Ovary (tissue), 9 donors: Measurements from ENCODE around the gene SLC44A4. TPM values are rescaled to one million over a fixed set of nuclear protein-coding genes. Genes with fewer than 3 reads are reported as not detected.

Experiments used
- DNase-seq, 5 donors: peaks; one replicate each; pipeline ENCODE4 v3.0.0-alpha.2; 2019 to 2020
- H3K27ac ChIP-seq, 2 donors: fragments of 200-600 bp; one replicate each; pipeline versions ENCODE4 v1.5.1 to v1.8.0; 2019 to 2022
- H3K27me3 ChIP-seq: fragments of 200-600 bp; one replicate; pipeline ENCODE4 v1.8.0; 2022
- H3K36me3 ChIP-seq: fragments of 200-600 bp; sonication (generic); one replicate; pipeline ENCODE4 v1.5.1; 2019
- H3K4me1 ChIP-seq: one replicate; pipeline ENCODE4 v1.8.1; 2013; ENCODE audit warnings: mild to moderate bottlenecking, moderate library complexity; ENCODE audit not compliant: insufficient read depth
- H3K4me3 ChIP-seq: fragments of 200-600 bp; sonication (generic); one replicate; pipeline ENCODE4 v1.5.1; 2017
- H3K9me3 ChIP-seq, 2 donors: fragments of 200-600 bp in 1 of 2; sonication (generic) in 1 of 2; one replicate each; pipeline versions ENCODE4 v1.5.1 to v1.8.1; 2013 to 2019; ENCODE audit warnings: mild to moderate bottlenecking in 1 of 2, moderate library complexity in 1 of 2
- EP300 ChIP-seq: sonication (generic); formaldehyde crosslinking; IDR thresholded peaks from one replicate; pipeline ENCODE4 v1.6.1; 2017; ENCODE audit warnings: antibody characterized with exemption
- POLR2A ChIP-seq: fragments of 450-650 bp; IDR thresholded peaks from one replicate; pipeline ENCODE4 v1.6.1; 2017; ENCODE audit warnings: antibody characterized with exemption, mild to moderate bottlenecking, moderate library complexity
- WGBS, 3 donors: extraction: QIAGEN DNeasy Blood & Tissue Kit in 1 of 3; methylation state at CpG; one replicate each; pipeline versions ENCODE4 v1.1.5 to v1.1.7; 2013 to 2017; 5-methylcytosine and 5-hydroxymethylcytosine counted together
- intact Hi-C, 4 donors: fragments of 100-400 bp; cut with DNase I; formaldehyde crosslinking; loops; one replicate each; pipeline versions ENCODE4 v1.11.0 to v1.15.1; 2022 to 2023
- polyA plus RNA-seq, 2 donors: library from polyadenylated mRNA; stranded (reverse); fragments of 200-250 nt in 1 of 2; fragments of 350-450 nt in 1 of 2; fragmentation: Illumina TruSeq in 1 of 2; extraction: RNeasy Lipid Tissue Mini Kit (QIAGEN cat#74804) in 1 of 2; gene quantifications; one replicate each; pipeline ENCODE4 v1.2.3, GENCODE V29; 2013 to 2014
- total RNA-seq, 7 donors: library from RNA; depleted of rRNA in 2 of 7; stranded (reverse); fragments of >200 nt in 2 of 7; fragmentation: NEBNext Ultra II Directional in 3 of 7; extraction: Animal tissue kit (Norgen Biotek cat#: 25700) in 3 of 7; gene quantifications; one replicate each; pipeline versions ENCODE4 v1.1.0 to v1.2.4, GENCODE V29; 2016 to 2023
- TF ChIP-seq, protein P1 (sequence below), 3 donors: fragments of 450-650 bp in 2 of 3; fragments of 200-600 bp in 1 of 3; IDR thresholded peaks; one replicate each; pipeline versions ENCODE4 v1.5.1 to v1.8.0; 2016 to 2022; ENCODE audit warnings: antibody characterized with exemption in 3 of 3, mild to moderate bottlenecking in 1 of 3
- donor health status: DM: no; HTN: no; CAD: no; lungs with moderate emphysema.
- donor health status: DM: no; HTN: no; CAD: no.
- donor health status: Bipolar disorder and iron deficiency.
- donor health status: DM: yes; HTN: yes; CAD: no.
- donor health status: DM: no; HTN: no; CAD: no.
- donor health status: DM: yes; HTN: yes; CAD: no.

Gene SLC44A4
- total and polyA plus RNA-seq, 9 donors = 1.4 to 54.8 (median 6.2) TPM

DNA sequence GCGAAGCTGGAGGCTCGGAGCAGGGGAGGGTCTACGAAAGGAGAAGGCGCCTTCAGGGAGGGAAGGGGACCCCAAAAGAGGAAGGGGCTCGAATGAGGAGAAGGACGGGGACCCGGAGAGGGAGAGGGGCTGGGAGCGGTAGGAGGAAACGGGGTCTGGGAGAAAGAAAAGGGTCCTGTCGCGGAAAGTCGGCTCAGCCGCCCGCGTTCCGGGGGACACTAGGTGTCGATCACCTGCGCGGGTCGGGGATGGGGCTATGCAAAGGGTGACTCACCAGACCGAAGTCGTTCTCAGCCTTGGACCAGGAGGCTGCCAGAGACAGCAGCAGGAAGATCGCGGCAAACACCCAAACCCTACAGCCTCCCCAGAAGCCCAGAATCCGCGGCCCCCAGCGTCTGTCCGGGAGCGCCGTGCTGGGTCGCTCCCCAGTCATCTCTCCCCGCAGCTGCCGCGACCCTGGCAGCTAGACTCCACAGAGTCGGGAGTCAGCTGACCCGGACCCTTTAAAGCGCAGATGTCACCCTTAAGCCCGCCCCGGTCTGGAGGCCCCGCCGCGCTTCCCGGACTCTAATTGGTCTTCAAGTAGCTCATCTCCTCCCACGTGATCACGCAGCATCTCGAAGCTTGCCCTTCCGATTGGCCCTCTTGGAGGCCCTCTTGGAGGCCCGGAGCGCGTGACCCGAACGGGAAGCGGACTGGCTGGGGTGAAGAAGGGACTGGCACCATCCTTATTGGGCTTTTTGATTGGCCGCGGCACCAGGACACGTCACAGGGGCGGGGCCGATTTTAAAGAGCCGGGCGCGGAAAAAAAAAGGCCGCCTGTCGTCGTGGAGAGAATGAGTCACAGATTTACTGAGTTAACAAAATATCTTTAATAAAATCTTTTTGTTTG is 16.2 kb downstream of the SLC44A4 start, which contains the start of gene NEU1:
NEU1 (minus strand) TSS at position 478 of the 892 bp plus-strand sequence; CDS start at position 433, 45 bp downstream.
- intact Hi-C loops = loop anchor here in 2 of 4 donors (10.0 kb wide), 1 partner anchor 178 kb away; the partner anchor contains the start of gene LY6G5C (in 2 of the 2)
- H3K9me3 ChIP-seq = no peaks in the 10 kb centered on the region
- no peaks in the 10 kb centered on the region for H3K36me3 ChIP-seq
- H3K4me3 ChIP-seq = peak within 1 kb of the TSS; percentile 53
- DNase-seq = peak; percentile 98 to 100 (median 99)
- peaks cover 4% of the 10 kb centered on the region for H3K4me1 ChIP-seq
- no peaks in the 10 kb centered on the region for H3K27me3 ChIP-seq
- 0 to 1% (median 1%) methylated on average over 54 to 64 of the region's 64 CpGs for WGBS, 3 donors
- peak within 1 kb of the TSS; percentile 65 to 70 for H3K27ac ChIP-seq
- peak; percentile 97 for TF ChIP-seq POLR2A
- TF ChIP-seq EP300 = peak; percentile 59
- TF ChIP-seq, protein P1, sequence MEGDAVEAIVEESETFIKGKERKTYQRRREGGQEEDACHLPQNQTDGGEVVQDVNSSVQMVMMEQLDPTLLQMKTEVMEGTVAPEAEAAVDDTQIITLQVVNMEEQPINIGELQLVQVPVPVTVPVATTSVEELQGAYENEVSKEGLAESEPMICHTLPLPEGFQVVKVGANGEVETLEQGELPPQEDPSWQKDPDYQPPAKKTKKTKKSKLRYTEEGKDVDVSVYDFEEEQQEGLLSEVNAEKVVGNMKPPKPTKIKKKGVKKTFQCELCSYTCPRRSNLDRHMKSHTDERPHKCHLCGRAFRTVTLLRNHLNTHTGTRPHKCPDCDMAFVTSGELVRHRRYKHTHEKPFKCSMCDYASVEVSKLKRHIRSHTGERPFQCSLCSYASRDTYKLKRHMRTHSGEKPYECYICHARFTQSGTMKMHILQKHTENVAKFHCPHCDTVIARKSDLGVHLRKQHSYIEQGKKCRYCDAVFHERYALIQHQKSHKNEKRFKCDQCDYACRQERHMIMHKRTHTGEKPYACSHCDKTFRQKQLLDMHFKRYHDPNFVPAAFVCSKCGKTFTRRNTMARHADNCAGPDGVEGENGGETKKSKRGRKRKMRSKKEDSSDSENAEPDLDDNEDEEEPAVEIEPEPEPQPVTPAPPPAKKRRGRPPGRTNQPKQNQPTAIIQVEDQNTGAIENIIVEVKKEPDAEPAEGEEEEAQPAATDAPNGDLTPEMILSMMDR (IDR thresholded peaks at IDR 0.05) = no peak

DNA sequence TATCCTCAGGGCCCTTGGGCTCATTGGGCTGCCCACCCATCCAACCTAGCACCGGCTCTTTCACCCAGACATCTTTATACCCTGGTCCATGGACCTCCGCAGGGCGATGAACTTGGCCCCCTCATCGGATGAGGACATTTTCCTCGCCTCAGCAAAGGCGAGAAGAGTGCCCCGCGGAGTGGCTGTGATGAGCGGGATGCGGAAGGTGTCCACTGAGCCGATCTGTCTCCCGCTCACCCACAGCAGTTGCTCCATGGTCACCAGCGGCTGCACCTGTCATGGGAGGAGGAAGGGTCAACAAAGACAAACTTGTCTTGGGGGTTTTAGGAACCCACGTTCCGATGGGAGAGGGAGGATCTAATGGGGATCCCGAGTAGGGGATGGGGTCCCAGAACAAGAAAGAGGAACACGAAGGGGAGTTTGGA is 16.9 kb downstream of the SLC44A4 start:
- WGBS, 3 donors = 28 to 36% (median 36%) methylated on average over 17 of the region's 17 CpGs
- intact Hi-C loops = loop anchor here in 2 of 4 donors (10.0 kb wide), 1 partner anchor 177 kb away; the partner anchor contains the start of gene LY6G5C (in 2 of the 2)
- H3K36me3 ChIP-seq = no peaks in the 10 kb centered on the region

DNA sequence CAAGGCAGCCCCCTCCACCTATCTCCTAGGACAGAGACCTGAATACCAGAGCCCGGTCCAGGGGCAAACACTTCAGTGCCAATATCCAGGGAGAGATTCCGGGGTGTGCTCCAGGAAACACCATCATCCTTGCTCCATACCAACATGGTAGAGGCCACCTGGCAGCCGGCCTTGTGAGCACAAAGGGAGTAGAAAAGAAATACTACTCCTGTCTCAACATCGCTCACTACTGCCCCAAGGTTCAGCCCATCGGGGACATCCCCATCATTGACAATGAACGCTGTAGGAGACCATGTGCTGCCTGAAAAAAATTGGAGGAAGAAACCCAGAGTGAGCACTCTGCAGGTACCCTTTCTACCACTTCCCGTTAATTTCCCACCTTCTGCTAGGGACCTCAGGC is 17.6 kb downstream of the SLC44A4 start:
- no peak for DNase-seq
- WGBS, 3 donors = 84 to 90% (median 88%) methylated on average over 7 of the region's 7 CpGs
- intact Hi-C loops = loop anchor here in 2 of 4 donors (10.0 kb wide), 1 partner anchor 176 kb away; the partner anchor contains the start of gene LY6G5C (in 2 of the 2)
- TF ChIP-seq POLR2A (no peak), EP300 (no peak)
- TF ChIP-seq, protein P1 (IDR thresholded peaks at IDR 0.05) = no peak
- no peak overlapping the region for H3K4me3 ChIP-seq
- H3K27me3 ChIP-seq = no peaks in the 10 kb centered on the region
- peaks cover 4% of the 10 kb centered on the region for H3K4me1 ChIP-seq
- no peaks in the 10 kb centered on the region for H3K9me3 ChIP-seq
- H3K27ac ChIP-seq = no peak overlapping the region
- H3K36me3 ChIP-seq = no peaks in the 10 kb centered on the region

More for the DNA sequence above, 16.9 kb downstream of the SLC44A4 start:
- Histone ChIP-seq H3K4me3 (peak overlapping the region; percentile 53), H3K9me3 (no peaks in the 10 kb centered on the region), H3K4me1 (peaks cover 4% of the 10 kb centered on the region), H3K27ac (peak overlapping the region; percentile 65 to 70), H3K27me3 (no peaks in the 10 kb centered on the region)
- TF ChIP-seq, protein P1 (IDR thresholded peaks at IDR 0.05) = no peak
- peak in 1 of 5 donors; percentile 14 for DNase-seq

DNA sequence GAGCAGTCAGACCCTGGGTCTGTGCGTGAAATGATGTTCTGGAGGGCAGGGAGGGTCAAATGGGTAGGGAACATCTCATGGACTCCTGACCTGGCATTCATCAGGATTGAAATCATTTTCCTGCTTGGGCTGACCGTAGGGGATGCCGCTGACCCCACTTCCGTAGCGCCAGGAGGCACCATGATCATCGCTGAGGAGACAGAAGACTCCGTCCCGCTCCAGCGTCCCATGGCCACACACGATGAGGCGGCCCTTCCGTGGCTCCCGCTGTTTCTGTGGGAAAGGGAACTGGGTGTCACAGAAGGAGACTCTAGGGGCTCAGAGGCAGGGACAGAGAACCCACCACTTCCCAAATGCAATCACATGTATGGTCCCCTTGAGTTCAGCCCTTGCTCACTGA is 18.4 kb downstream of the SLC44A4 start:
- intact Hi-C loops = loop anchor here in 2 of 4 donors (10.0 kb wide), 1 partner anchor 176 kb away; the partner anchor contains the start of gene LY6G5C (in 2 of the 2)
- peaks cover 4% of the 10 kb centered on the region for H3K4me1 ChIP-seq
- TF ChIP-seq POLR2A = no peak
- no peak for TF ChIP-seq EP300
- TF ChIP-seq, protein P1 (IDR thresholded peaks at IDR 0.05) = no peak
- 89 to 95% (median 92%) methylated on average over 13 of the region's 13 CpGs for WGBS, 3 donors
- H3K36me3 ChIP-seq = no peaks in the 10 kb centered on the region
- no peaks in the 10 kb centered on the region for H3K27me3 ChIP-seq
- H3K9me3 ChIP-seq = no peaks in the 10 kb centered on the region
- no peak overlapping the region for H3K27ac ChIP-seq
- H3K4me3 ChIP-seq = no peak overlapping the region
- no peak for DNase-seq
